ENCODE measurements around the gene MT1F. TPM values are rescaled to one million over a fixed set of nuclear protein-coding genes. Genes with fewer than 3 reads are reported as not detected.

The MT1F gene
- total RNA-seq, 2 donors from 2014 or later = 27.5 to 92.0 TPM

GRCh38 chr16:56697456-56698155 is 39.8 kb downstream of the MT1F start:
- Histone ChIP-seq H3K27ac (no peak overlapping the region), H3K4me3 (no peak overlapping the region), H3K9me3 (no peaks in the 10 kb centered on the region), H3K36me3 (replicated peaks in 1 of 2; ENCODE audit: insufficient read depth in 1 of 2, low read depth in 2 of 2) (no peaks in the 10 kb centered on the region), H3K4me1 (peaks cover 16% of the 10 kb centered on the region), H3K27me3 (no peaks in the 10 kb centered on the region)
- 89 to 95% methylated on average over 4 to 5 of the region's 5 CpGs for WGBS, 2 donors
- intact Hi-C loops (cut with DNase I) = loop anchor here (10.0 kb wide), 1 partner anchor 93 kb away; the partner anchor contains the start of gene MT2A
- TF ChIP-seq POLR2A (IDR thresholded peaks at IDR 0.05) = no peak
- TF ChIP-seq CTCF (IDR thresholded peaks at IDR 0.05) = no peak
- ATAC-seq (no peak), DNase-seq (no peak)

- no peak for ATAC-seq
- no peaks in the 10 kb centered on the region for H3K9me3 ChIP-seq
- no peaks in the 10 kb centered on the region for H3K27me3 ChIP-seq
- H3K4me3 ChIP-seq = no peak overlapping the region
- intact Hi-C loops (cut with DNase I) = loop anchor here (10.0 kb wide), 1 partner anchor 185 kb away; no protein-coding TSS in a partner anchor
- no peak for DNase-seq
- H3K27ac ChIP-seq = no peak overlapping the region
- 48 to 55% methylated on average over 1 of the region's 1 CpG for WGBS, 2 donors
- TF ChIP-seq CTCF (IDR thresholded peaks at IDR 0.05) (no peak), POLR2A (IDR thresholded peaks at IDR 0.05) (no peak)
- peaks cover 9% of the 10 kb centered on the region for H3K4me1 ChIP-seq
- H3K36me3 ChIP-seq (replicated peaks in 1 of 2; ENCODE audit: insufficient read depth in 1 of 2, low read depth in 2 of 2) = no peaks in the 10 kb centered on the region
Observed at GRCh38 chr16:56700195-56700594, 42.4 kb downstream of the MT1F start.

DNA sequence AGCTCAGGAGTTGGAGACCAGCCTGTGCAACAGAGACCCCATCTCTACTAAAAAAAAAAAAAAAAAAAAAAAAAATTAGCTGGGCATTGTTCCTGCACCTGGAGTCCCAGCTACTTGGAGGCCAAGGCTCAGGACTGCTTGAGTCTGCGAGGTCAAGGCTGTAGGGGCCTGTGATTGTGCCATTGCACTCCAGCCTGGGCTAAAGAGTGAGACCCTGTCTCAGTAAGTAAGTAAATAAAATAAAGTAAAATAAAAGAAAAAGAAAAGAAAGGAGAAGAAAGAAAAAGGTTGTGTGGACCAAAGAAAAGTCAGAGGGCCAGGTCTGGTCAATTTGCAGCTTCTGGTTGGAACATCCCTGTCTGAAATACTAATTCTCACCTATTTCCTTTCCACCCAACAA is 42.9 kb downstream of the MT1F start:
- Histone ChIP-seq H3K4me1 (peaks cover 9% of the 10 kb centered on the region), H3K36me3 (replicated peaks in 1 of 2; ENCODE audit: insufficient read depth in 1 of 2, low read depth in 2 of 2) (no peaks in the 10 kb centered on the region), H3K4me3 (no peak overlapping the region), H3K9me3 (no peaks in the 10 kb centered on the region), H3K27me3 (no peaks in the 10 kb centered on the region), H3K27ac (no peak overlapping the region)
- WGBS, 2 donors = 71 to 100% methylated on average over 1 of the region's 1 CpG
- DNase-seq = no peak
- intact Hi-C loops (cut with DNase I) = loop anchor here (10.0 kb wide), 1 partner anchor 186 kb away; no protein-coding TSS in a partner anchor
- no peak for TF ChIP-seq CTCF (IDR thresholded peaks at IDR 0.05)
- ATAC-seq = no peak

- peaks cover 9% of the 10 kb centered on the region for H3K4me1 ChIP-seq
- TF ChIP-seq POLR2A (IDR thresholded peaks at IDR 0.05) (no peak), CTCF (IDR thresholded peaks at IDR 0.05) (no peak)
- ATAC-seq = no peak
- no peaks in the 10 kb centered on the region for H3K27me3 ChIP-seq
- H3K36me3 ChIP-seq (replicated peaks in 1 of 2; ENCODE audit: insufficient read depth in 1 of 2, low read depth in 2 of 2) = no peaks in the 10 kb centered on the region
- intact Hi-C loops (cut with DNase I) = loop anchor here (10.0 kb wide), 1 partner anchor 187 kb away; no protein-coding TSS in a partner anchor
- no peaks in the 10 kb centered on the region for H3K9me3 ChIP-seq
- H3K4me3 ChIP-seq = no peak overlapping the region
- WGBS, 2 donors = 85 to 88% methylated on average over 7 of the region's 7 CpGs
- H3K27ac ChIP-seq = peak overlapping the region in 1 of 4 donors; percentile 19
- no peak for DNase-seq
Observed at GRCh38 chr16:56701534-56701933, 43.8 kb downstream of the MT1F start.

DNA sequence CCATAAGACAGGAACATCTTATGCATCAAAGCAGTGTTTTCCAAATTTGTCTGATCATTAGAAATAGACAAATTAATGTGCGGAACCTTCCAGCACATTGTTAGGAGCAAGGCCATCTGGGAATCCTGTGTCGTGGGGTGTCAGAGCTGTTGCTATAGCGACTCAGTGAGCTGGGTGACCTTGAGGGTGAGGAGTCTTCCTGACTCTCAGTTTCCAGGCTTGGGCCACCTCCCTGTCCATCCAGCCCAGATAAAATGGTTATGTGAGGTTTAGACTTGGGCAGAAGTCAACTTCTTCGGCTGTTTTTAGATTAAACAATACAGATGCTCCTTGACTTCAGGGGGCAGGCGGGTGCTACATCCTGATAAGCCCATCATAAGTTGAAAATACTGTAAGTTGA is 45.1 kb downstream of the MT1F start:
- no peak overlapping the region for H3K27ac ChIP-seq
- no peak for DNase-seq
- H3K36me3 ChIP-seq (replicated peaks in 1 of 2; ENCODE audit: insufficient read depth in 1 of 2, low read depth in 2 of 2) = no peaks in the 10 kb centered on the region
- H3K9me3 ChIP-seq = no peaks in the 10 kb centered on the region
- no peak for ATAC-seq
- H3K27me3 ChIP-seq = no peaks in the 10 kb centered on the region
- peaks cover 9% of the 10 kb centered on the region for H3K4me1 ChIP-seq
- intact Hi-C loops (cut with DNase I) = loop anchor here (10.0 kb wide), 1 partner anchor 188 kb away; no protein-coding TSS in a partner anchor
- no peak overlapping the region for H3K4me3 ChIP-seq
- 84 to 85% methylated on average over 5 of the region's 5 CpGs for WGBS, 2 donors
- TF ChIP-seq CTCF (IDR thresholded peaks at IDR 0.05) = no peak
- TF ChIP-seq POLR2A (IDR thresholded peaks at IDR 0.05) = no peak
